Upper lobe of right lung (tissue), 1 donor: ENCODE data around the gene ACER2. TPM values are rescaled to one million over a fixed set of nuclear protein-coding genes. Genes with fewer than 3 reads are reported as not detected.

Experiments
- ATAC-seq: fragments of 200-7000 bp; cut with Tn5 transposase; one replicate; pipeline ENCODE4 v1.9.1; 2020; ENCODE audit warnings: mild to moderate bottlenecking, moderate library complexity
- DNase-seq: peaks from one replicate; pipeline ENCODE4 v3.0.0-alpha.2; 2020
- H3K27ac ChIP-seq: fragments of 200-600 bp; one replicate; pipeline ENCODE4 v1.8.0; 2022
- H3K27me3 ChIP-seq: fragments of 200-600 bp; one replicate; pipeline ENCODE4 v1.8.0; 2022; ENCODE audit warnings: mild to moderate bottlenecking
- H3K36me3 ChIP-seq: fragments of 200-600 bp; one replicate; pipeline ENCODE4 v1.8.0; 2022
- H3K4me1 ChIP-seq: fragments of 200-600 bp; one replicate; pipeline ENCODE4 v1.8.0; 2022
- H3K4me3 ChIP-seq: fragments of 200-600 bp; one replicate; pipeline ENCODE4 v1.8.0; 2022; ENCODE audit warnings: mild to moderate bottlenecking
- H3K9me3 ChIP-seq: fragments of 200-600 bp; one replicate; pipeline ENCODE4 v1.8.0; 2022
- intact Hi-C: fragments of 100-400 bp; cut with DNase I; formaldehyde crosslinking; loops from one replicate; pipeline ENCODE4 v1.11.0; 2022
- total RNA-seq: library from RNA; stranded (reverse); fragmentation: NEBNext Ultra II Directional; extraction: Animal tissue kit (Norgen Biotek cat#: 25700); gene quantifications from one replicate; pipeline ENCODE4 v1.2.1, GENCODE V29; 2021
- TF ChIP-seq, protein P1 (sequence below): fragments of 200-600 bp; IDR thresholded peaks from one replicate; pipeline ENCODE4 v1.8.0; 2022; ENCODE audit warnings: antibody characterized with exemption
- donor health status: DM: no; HTN: yes; CAD: no; lungs with severe emphysema.

The ACER2 gene
- total RNA-seq, 1 donor from 2014 or later, result 5.5 TPM

GRCh38 chr9:19471737-19472648, 63.2 kb downstream of the ACER2 start:
- Histone ChIP-seq H3K9me3 (no peaks in the 10 kb centered on the region), H3K4me1 (peaks cover 5% of the 10 kb centered on the region), H3K36me3 (no peaks in the 10 kb centered on the region), H3K27me3 (no peaks in the 10 kb centered on the region), H3K27ac (no peak overlapping the region), H3K4me3 (no peak overlapping the region)
- TF ChIP-seq, protein P1, sequence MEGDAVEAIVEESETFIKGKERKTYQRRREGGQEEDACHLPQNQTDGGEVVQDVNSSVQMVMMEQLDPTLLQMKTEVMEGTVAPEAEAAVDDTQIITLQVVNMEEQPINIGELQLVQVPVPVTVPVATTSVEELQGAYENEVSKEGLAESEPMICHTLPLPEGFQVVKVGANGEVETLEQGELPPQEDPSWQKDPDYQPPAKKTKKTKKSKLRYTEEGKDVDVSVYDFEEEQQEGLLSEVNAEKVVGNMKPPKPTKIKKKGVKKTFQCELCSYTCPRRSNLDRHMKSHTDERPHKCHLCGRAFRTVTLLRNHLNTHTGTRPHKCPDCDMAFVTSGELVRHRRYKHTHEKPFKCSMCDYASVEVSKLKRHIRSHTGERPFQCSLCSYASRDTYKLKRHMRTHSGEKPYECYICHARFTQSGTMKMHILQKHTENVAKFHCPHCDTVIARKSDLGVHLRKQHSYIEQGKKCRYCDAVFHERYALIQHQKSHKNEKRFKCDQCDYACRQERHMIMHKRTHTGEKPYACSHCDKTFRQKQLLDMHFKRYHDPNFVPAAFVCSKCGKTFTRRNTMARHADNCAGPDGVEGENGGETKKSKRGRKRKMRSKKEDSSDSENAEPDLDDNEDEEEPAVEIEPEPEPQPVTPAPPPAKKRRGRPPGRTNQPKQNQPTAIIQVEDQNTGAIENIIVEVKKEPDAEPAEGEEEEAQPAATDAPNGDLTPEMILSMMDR, result peak; percentile 73
- peak; percentile 71 for DNase-seq
- intact Hi-C loops, result no loop called here
- ATAC-seq, result peak; percentile 88

DNA sequence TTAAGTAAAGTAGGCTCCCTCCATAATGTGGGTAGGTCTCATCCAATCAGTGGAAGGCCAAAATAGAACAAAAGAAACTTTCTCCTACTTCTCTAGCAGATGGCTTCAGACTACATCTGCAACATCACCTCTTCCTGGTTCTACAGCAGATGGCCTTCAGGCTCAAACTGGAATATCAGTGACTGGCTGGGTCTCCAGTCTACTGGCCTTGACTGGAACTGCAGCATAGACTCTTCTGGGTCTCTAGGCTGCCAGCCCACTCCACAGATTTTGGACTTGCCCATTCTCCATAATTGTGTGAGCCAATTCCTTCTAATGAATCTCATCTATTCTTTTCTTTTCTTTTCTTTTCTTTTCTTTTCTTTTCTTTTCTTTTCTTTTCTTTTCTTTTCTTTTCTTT, 64.8 kb downstream of the ACER2 start:
- no peak for ATAC-seq
- intact Hi-C loops, result no loop called here
- H3K9me3 ChIP-seq, result no peaks in the 10 kb centered on the region

GRCh38 chr9:19479874-19480273, 71.1 kb downstream of the ACER2 start:
- TF ChIP-seq, protein P1, result no peak
- intact Hi-C loops, result no loop called here
- Histone ChIP-seq H3K36me3 (no peaks in the 10 kb centered on the region), H3K27ac (no peak overlapping the region), H3K27me3 (no peaks in the 10 kb centered on the region), H3K4me1 (no peaks in the 10 kb centered on the region), H3K4me3 (no peak overlapping the region), H3K9me3 (no peaks in the 10 kb centered on the region)
- DNase-seq, result no peak
- no peak for ATAC-seq

More for the DNA sequence above, 64.8 kb downstream of the ACER2 start:
- H3K4me3 ChIP-seq, result no peak overlapping the region
- TF ChIP-seq, protein P1, result no peak
- H3K36me3 ChIP-seq, result no peaks in the 10 kb centered on the region
- no peaks in the 10 kb centered on the region for H3K27me3 ChIP-seq
- peaks cover 5% of the 10 kb centered on the region for H3K4me1 ChIP-seq
- H3K27ac ChIP-seq, result no peak overlapping the region
- DNase-seq, result no peak

DNA sequence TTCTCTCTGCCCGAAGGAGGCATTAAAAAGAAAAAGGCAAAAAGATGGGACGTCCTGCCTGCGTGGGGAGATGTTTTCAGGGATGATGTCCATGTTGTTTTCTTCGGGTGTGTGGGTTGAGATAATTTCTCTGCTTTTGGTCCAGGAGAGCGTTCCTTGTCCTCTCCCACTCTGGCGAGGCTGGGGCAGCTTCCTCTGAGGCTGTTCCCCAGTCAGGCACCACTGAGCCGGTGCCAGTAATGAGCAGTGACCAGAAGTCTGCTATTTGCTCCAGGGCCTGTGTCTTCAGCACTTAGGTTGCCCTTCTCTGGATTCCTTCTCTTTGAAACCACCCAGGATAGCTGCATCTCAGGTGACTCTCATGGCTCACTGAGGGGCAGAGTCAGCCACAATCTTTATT, 71.5 kb downstream of the ACER2 start:
- Histone ChIP-seq H3K4me3 (no peak overlapping the region), H3K27ac (no peak overlapping the region), H3K4me1 (no peaks in the 10 kb centered on the region), H3K9me3 (no peaks in the 10 kb centered on the region), H3K36me3 (no peaks in the 10 kb centered on the region), H3K27me3 (no peaks in the 10 kb centered on the region)
- TF ChIP-seq, protein P1, result no peak
- intact Hi-C loops, result no loop called here
- DNase-seq, result no peak
- ATAC-seq, result no peak

DNA sequence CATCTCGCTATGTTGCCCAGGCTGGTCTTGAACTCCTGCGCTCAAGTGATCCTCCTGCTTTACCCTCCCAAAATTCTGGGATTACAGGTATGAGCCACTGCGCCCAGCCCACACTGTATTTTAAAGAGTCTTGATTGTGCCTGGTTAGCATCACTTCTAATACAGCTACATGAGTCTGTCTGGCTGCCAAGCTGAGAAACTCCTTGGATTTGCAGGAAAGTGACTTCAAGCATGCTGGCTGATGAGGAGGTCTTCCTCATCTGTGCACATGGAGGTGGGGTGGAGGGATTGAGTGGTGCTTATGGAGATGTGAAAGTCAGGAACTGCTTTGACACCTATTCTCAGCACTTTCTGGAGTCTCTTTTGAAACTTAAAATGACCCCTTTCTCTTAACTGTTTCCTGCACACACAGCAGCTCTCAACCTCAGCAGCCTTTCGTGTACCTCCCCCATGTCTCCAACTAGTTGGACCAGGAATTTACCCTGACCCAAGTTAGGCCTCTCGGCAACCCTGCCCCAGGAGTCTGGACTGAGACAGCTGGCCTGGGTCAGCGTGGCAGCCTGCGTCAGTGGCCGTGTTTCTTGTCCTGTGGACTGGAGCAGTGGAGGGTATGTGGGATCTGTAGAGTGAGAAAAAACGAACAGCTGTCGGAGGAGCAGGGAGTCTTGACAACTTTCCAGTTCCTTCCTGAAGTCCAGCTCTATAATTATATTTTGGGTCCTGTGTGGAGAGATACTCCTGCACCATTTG, 72.5 kb downstream of the ACER2 start:
- TF ChIP-seq, protein P1, result no peak

More for the DNA sequence above, 72.5 kb downstream of the ACER2 start:
- no peak for DNase-seq
- no peaks in the 10 kb centered on the region for H3K27me3 ChIP-seq
- intact Hi-C loops, result no loop called here
- no peaks in the 10 kb centered on the region for H3K36me3 ChIP-seq
- H3K4me1 ChIP-seq, result no peaks in the 10 kb centered on the region
- no peaks in the 10 kb centered on the region for H3K9me3 ChIP-seq
- no peak overlapping the region for H3K27ac ChIP-seq
- no peak overlapping the region for H3K4me3 ChIP-seq
- peak; percentile 39 for ATAC-seq
